Measurements from ENCODE around the gene MED31. TPM values are rescaled to one million over a fixed set of nuclear protein-coding genes. Genes with fewer than 3 reads are reported as not detected.

Gene MED31
- total RNA-seq, 1 donor: 12.3 TPM

- DNase-seq (ENCODE audit: low read depth): no peak
- H3K4me3 ChIP-seq (ENCODE audit: low read depth, low read length): no peak overlapping the region
- no peak for TF ChIP-seq CTCF (IDR thresholded peaks at IDR 0.05; ENCODE audit: insufficient read depth, low read length)
These were observed 20.0 kb upstream of the MED31 start for GRCh38 chr17:6671431-6671830.

GRCh38 chr17:6670999-6671398 lies 19.6 kb upstream of the MED31 start:
- DNase-seq (ENCODE audit: low read depth): no peak
- H3K4me3 ChIP-seq (ENCODE audit: low read depth, low read length): no peak overlapping the region
- TF ChIP-seq CTCF (IDR thresholded peaks at IDR 0.05; ENCODE audit: insufficient read depth, low read length): no peak

- DNase-seq (ENCODE audit: low read depth): no peak
- TF ChIP-seq CTCF (IDR thresholded peaks at IDR 0.05; ENCODE audit: insufficient read depth, low read length): no peak
- H3K4me3 ChIP-seq (ENCODE audit: low read depth, low read length): no peak overlapping the region
These were observed 19.2 kb upstream of the MED31 start for GRCh38 chr17:6670571-6670970.

- TF ChIP-seq CTCF (IDR thresholded peaks at IDR 0.05; ENCODE audit: insufficient read depth, low read length): no peak
- no peak overlapping the region for H3K4me3 ChIP-seq (ENCODE audit: low read depth, low read length)
- no peak for DNase-seq (ENCODE audit: low read depth)
These were observed 18.2 kb upstream of the MED31 start for GRCh38 chr17:6669479-6670212.

- TF ChIP-seq CTCF (IDR thresholded peaks at IDR 0.05; ENCODE audit: insufficient read depth, low read length): no peak
- DNase-seq (ENCODE audit: low read depth): no peak
- H3K4me3 ChIP-seq (ENCODE audit: low read depth, low read length): no peak overlapping the region
These were observed 17.5 kb upstream of the MED31 start for GRCh38 chr17:6668727-6669425.

DNA sequence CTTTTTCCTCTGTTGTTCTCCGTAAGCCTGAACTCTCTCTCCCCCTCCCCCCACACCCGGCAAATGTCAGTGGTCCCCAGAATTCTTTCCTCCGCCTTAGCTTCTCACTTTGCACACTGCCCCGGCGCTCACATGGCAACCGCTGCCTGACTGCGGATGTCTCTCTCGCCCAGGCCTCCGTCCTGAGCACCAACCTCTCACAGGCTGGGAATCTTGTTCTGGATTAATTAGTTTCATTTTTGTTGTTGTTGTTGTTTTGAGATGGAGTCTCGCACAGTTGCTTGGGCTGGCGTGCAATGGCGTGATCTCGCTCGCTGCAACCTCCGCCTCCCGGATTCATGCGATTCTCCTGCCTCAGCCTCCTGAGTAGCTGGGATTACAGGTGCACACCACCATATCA lies 16.8 kb upstream of the MED31 start:
- no peak overlapping the region for H3K4me3 ChIP-seq (ENCODE audit: low read depth, low read length)
- no peak for DNase-seq (ENCODE audit: low read depth)
- TF ChIP-seq CTCF (IDR thresholded peaks at IDR 0.05; ENCODE audit: insufficient read depth, low read length): no peak
